CMK (cell line): Measurements from ENCODE around the gene PPP2R3A.
"Not testable (repeated sequence)": the region's sequence is repeated elsewhere in the genome, so short reads cannot be mapped to it uniquely, and the experiment has no call there.

Source experiments
- DNase-seq: peaks from one replicate; pipeline ENCODE4 v3.0.0-alpha.2; 2010; ENCODE audit warnings: low read depth

PPP2R3A gene, protein sequence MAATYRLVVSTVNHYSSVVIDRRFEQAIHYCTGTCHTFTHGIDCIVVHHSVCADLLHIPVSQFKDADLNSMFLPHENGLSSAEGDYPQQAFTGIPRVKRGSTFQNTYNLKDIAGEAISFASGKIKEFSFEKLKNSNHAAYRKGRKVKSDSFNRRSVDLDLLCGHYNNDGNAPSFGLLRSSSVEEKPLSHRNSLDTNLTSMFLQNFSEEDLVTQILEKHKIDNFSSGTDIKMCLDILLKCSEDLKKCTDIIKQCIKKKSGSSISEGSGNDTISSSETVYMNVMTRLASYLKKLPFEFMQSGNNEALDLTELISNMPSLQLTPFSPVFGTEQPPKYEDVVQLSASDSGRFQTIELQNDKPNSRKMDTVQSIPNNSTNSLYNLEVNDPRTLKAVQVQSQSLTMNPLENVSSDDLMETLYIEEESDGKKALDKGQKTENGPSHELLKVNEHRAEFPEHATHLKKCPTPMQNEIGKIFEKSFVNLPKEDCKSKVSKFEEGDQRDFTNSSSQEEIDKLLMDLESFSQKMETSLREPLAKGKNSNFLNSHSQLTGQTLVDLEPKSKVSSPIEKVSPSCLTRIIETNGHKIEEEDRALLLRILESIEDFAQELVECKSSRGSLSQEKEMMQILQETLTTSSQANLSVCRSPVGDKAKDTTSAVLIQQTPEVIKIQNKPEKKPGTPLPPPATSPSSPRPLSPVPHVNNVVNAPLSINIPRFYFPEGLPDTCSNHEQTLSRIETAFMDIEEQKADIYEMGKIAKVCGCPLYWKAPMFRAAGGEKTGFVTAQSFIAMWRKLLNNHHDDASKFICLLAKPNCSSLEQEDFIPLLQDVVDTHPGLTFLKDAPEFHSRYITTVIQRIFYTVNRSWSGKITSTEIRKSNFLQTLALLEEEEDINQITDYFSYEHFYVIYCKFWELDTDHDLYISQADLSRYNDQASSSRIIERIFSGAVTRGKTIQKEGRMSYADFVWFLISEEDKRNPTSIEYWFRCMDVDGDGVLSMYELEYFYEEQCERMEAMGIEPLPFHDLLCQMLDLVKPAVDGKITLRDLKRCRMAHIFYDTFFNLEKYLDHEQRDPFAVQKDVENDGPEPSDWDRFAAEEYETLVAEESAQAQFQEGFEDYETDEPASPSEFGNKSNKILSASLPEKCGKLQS (N-terminal part only)

DNA sequence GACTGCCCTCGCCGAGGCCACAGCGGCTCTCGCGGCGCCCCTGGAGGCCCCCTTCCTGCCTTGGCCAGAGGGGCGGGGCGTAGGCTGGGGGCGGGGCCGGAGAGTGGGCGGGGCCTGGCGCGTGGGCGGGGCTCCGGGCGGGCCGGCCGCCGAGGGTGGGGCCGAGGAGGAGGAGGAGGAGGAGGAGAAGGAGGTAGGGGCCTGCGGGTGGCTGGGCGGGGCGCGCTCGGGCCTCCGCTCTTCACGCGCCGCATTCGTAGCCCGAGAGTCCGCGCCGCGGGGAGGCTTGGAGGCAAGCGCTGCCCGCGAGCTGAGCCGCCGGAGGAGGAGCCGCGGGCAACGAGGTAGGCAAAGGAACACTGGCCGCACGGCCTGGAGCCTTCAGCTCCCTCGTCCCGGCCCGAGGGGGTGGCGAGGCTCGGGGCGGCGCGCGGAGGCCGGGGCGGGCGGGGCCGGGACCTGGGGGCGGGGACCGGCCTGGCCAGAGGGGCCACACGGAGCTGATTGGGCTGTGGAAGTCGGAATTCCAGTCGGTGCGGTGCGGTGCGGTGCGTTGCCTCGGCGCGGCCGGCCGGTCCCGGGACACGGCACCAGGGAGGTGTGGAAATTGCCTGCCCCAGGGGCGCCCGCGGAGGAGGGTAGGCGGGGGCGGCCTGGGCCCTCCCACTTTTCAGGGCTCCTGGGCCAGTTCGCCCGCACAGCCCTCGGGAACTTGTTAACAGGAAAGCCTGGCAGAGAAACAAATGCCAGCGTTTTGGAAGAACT is at the start of gene PPP2R3A:
TSS of gene PPP2R3A (plus strand) at position 223 of the 765 bp plus-strand sequence. CDS start 35,771 bp downstream, outside the sequence.
- DNase-seq, result peak; percentile 37

DNA sequence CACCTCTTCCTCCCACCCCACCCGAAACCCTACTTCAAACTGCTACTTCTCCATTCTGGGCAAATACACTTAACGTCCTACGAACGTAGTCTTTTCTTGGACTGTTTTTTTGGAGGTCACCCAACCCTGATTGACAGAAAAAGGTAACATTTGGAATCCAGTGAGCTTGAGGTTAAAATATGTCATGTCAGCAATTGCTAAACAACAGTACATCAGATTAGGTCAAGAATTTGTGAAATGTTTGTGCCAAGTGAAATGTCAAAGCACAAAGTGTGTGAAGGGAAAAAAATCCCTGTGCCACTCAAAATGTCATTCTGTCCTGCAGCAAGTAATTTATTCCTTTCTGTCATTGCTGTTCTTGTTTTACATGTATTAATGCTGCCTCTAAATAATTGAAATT is 49.2 kb upstream of the PPP2R3A start:
- no peak for DNase-seq

DNA sequence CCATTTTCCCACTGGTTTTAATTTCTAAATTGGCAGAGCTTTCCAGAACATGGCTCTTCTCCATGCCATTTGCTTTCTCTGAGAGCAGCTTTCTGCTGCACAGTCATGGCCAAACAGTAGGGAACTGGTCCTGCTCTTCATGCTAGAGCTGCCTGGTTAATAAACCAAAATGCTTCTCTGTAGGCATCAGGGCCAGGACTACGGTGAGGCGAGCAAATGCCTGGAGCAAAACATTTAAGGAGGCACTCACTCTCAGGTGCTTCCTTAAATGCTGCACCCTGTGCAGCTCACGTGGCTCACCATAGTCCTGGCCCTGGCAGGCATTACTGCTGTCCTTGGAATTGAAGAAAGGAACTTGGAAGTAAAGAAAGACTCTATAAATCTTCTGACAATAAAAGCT is 48.5 kb upstream of the PPP2R3A start:
- DNase-seq, result no peak

DNA sequence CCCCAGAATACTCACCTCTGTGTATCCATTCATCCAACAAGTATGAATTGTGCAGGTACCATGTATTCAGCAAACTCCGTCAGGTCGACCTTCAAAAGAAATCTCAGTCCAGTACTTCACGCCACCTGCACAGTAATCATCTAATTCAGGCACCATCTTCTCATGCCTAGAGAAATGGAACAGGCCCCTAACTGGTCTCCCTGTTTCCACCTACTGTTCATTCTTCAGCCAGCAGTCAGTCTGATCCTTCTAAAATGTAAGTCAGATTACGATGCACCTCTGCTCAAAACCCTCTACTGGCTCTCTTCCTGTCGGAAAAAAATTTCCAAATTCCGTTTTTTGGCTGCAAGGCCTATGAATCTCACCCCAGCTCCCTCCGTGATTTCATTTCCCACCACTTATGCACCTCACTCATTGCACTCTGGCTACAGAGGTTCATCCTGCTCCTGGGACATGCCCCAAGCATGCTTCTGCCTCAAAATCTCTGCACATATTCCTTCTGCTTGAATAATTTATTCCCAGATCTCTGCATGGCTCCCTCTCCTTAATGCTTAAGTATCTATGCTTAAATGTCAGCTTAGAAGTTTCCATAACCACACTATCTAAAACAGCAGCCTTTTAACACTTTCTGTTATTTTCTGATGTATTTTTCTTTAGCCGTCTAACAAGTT is 47.5 kb upstream of the PPP2R3A start:
- DNase-seq, result no peak

DNA sequence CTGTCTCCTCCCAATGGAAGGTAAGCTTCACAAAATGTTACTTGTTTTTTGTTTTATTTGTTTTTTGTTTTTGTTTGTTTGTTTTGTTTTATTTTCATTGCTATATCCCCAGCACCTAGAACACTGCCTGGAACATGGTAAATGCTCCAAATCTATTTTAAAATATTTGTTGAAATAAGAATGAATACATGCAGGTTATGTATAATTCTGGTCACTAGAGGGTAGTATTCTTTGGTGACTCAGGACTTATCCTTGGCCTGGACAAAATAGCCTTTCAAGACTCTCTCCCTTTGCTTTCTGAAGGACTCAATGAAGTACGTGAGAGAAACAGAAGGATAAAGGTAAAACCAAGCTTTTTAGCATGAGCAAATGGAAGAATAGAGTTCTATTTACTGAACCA is 46.9 kb upstream of the PPP2R3A start:
- no peak for DNase-seq

DNA sequence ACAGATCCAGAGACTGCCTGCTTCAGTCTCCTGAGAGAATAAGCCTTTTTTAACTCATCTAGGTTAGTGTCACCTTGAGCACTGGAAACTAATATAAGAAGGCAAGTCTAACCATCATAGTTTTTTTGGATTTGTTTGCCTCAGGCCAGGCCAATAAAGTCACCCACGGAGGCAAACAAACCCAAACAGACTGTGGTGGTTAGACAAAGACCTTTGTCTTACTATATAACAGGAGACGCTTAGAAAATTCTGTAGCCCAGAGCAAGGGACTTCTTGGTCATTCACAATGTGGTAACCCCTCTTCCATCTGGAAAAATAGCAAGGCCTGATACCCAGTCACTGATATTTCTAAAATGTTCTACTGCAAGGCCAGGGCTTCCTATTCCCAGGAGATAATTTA is 45.3 kb upstream of the PPP2R3A start:
- DNase-seq, result no peak

DNA sequence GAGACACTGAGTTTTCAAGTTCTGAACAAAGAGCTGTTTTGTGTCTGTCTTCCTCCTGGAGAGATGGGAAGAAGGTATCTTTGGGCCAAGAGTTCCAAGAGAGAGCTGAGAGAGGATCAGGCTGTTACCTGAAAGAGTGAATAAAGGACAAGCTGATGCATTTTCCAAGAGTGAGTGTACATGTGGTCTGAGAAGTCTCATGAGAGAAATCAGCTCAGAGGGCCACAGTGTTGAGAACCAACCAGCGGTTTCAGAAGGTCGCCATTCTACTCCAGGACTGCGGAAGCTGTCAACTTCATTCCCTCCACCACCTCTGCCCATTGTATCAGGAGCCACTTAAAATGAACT is 42.7 kb upstream of the PPP2R3A start:
- no peak for DNase-seq

DNA sequence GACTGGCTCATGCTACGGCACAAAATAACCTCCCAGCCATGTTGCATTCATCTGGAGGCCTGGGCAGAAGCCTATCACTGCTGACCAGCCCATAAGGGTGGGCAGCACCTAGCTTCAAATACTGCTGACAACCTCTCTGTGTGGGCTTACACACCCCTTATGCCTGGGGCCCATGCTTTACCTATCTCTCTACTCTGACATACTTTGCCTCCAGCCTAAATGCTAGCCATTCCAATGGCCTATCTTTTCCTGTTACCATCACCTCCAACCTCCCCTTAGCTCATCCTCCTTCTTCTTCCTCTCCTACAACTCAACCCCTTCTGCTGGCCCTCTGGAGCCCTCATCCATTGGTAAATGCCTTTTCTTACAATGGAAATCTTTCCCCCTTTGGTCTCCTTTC is 41.0 kb upstream of the PPP2R3A start:
- no peak for DNase-seq

DNA sequence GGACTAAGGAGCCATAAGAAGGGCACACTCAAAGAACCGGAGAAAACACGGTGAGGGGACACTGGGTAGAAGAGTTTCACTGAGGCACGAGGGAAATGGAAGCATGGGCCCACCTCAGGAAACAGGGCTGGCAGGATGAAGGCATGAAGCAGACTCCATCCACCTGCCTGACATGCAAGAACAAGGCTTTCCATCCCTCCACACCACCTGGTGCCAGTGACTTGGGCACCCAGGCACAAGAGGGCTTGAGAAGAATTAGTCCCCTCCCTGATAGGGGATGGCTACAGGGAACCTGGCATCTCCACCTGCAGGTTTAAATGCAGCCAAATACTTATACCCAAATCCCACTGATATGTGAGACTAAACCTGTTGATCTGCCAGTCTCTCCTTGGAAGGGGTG is 38.9 kb upstream of the PPP2R3A start:
- DNase-seq, result no peak

DNA sequence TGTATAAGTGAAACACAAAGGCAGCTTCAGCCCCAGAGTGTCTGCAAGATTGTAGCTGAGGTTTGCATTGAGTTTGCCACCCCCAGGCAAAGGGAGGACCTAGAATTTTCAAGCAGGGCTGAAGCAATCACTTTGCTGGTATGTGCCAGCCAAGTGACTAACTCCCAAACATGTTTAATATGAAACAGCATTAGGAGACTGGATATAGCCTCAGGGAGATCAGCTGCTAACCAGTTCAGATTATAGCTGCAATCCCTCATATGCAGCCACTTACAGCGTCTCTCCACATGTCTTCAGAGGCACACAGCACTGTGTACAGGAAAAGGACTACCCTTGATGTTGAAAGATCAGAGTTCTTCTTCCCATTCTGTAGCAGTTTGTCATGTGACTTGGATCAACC is 38.4 kb upstream of the PPP2R3A start:
- DNase-seq, result no peak

DNA sequence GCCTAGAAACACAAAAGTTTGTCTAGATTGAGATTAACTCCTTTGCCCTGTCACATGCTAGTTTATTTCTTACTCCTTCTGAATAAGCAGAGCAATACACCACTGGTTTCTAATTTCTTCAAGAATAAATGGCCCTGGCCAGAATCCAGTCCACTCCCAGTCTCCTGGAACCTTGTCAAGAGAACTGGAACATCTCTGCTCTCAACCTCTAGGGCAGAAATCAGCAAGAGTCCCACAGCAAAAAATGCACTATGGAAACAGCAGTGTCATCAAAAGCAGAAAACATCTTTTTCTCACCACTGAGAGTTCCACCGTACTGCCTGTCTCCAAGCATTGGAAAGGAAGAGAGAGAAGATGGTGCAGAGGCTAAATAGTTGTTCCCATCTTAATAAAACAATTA is 35.9 kb upstream of the PPP2R3A start:
- no peak for DNase-seq

DNA sequence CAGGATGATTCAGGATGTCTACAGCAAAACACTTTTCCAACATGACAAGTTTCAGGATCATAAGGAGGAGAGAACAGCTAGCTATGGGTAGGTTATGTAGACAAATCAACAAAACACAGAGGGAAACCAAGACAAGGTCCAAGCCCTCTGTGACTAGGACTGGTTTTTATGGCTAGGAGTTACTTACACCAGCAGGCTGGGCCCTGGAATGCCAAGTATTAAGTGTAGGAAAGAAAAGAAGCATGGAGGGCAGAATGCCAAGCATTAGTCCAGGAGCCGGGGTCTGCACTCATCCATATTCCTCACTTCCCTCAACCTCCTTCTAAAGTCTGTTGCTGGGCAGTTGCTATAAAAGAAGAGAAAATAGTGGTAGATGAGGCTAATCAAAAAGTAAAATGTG is 35.3 kb upstream of the PPP2R3A start:
- no peak for DNase-seq

DNA sequence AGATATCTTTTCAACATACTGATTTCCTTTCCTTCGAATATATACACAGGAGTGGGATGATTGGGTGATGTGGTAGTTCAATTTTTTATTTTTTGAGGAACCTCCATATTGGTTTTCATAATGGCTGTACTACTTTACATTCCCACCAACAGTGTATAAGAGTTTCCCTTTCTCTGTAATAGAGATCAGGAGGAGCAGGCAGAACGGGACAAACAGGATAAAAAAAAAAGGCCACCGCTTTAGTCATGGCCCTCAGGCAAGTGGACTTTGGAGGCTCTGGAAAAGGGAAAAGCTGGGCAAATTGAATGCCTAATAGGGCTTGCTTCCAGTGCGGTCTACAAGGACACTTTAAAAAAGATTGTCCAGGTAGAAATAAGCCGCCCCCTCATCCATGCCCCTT is 30.4 kb upstream of the PPP2R3A start:
- DNase-seq, result not testable (repeated sequence)

DNA sequence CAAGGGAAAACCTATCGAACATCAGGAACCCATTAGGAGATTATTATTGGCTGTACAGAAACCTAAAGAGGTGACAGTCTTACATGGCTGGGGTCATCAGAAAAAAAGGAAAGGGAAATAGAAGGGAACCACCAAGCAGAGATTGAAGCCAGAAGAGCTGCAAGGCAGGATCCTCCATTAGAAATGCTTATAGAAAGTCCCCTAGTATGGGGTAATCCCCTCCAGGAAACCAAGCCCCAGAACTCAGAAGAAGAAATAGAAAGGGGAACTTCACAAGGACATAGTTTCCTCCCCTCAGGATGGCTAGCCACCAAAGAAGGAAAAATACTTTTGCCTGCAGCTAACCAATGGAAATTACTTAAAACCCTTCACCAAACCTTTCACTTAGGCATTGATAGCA is 27.8 kb upstream of the PPP2R3A start:
- not testable (repeated sequence) for DNase-seq

DNA sequence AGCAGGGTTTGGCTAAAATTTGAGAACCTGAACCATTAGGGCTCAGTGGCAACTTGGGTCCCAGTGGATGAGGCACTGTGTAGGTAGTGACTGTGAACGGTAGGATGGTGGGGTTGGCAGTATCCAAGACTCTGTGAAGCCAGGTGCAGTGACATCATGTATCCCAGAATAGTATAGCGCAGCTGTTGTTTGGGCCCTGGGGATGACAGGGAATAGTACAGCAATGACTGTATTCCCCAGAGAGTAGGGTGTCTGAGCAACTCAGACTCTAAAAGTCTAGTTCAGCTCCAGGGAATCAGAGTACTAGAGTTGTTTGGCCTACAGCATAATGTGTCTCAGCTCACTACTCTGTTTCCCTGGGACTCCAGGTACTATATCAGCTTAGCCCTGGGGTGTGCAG is 20.7 kb upstream of the PPP2R3A start:
- no peak for DNase-seq

DNA sequence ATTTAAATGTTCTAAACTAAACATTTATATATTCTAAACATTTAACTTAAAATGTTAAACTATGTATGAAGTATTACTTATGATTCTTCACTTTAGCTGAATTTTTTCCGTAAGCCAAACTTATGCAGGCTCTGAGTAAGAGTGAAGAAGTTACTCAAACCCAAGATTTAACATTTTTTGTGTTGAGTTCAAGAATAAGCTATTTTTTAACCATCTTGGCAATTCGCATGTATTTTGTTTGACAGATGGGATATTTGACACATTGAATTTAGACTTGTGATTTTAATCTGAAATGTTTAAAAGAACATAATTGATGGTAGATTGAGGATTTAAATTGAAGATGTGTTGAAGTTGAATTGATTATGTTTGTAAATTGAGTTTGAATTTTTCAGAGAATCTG is 14.6 kb upstream of the PPP2R3A start:
- DNase-seq, result no peak

DNA sequence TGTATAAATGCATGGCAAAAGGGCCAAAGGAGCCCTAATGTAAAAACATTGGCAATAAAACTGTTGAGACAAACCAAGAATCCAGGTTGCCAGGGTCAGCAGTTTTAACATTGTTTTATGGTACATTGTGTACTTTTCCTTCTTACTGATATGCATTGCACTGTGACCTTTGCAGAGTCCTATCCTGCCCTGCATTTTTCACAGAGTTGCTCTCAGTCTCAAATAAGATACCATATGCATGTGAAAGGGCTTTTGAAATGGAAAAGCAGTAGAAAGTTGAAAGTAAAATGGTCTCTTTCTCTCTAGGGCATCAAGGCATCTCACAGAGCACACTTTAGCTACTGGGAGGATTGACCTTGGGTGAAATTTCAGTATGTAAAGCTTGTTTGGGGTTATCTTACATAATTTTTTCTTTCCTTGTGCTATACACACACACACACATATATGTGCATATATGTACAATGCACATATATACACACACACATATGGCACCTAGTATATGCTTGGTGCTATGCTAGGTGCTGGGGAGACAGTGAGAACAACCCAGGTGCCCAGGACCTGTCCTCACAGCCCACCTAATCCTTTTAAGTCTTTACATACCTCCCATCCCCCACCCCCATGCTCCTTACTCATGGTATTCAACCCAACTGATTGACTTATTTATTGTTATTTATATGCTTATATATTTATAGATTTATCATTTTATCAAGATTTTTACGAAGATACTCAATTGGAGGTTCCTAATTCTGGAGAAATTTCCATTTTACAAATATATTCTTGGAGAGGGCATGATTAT is 1.2 kb upstream of the PPP2R3A start:
- no peak for DNase-seq

DNA sequence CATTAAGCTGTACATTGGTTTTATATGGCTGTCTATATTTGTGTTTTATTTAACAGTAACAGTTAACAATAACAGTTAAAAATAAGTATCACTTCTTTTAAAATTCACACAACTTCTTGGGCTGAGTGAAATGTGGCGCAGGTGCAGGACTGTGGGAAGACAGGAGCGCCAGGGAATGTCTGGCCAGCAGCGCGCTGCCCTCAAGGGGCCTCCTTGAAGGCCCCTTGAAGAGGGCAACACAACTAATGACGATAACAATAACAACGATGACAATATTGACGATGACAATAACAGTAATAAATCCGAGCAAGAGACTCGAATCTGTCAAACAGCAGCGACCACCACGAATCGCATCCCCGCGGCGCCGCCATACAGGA is 411 bp upstream of the PPP2R3A start:
- no peak for DNase-seq

DNA sequence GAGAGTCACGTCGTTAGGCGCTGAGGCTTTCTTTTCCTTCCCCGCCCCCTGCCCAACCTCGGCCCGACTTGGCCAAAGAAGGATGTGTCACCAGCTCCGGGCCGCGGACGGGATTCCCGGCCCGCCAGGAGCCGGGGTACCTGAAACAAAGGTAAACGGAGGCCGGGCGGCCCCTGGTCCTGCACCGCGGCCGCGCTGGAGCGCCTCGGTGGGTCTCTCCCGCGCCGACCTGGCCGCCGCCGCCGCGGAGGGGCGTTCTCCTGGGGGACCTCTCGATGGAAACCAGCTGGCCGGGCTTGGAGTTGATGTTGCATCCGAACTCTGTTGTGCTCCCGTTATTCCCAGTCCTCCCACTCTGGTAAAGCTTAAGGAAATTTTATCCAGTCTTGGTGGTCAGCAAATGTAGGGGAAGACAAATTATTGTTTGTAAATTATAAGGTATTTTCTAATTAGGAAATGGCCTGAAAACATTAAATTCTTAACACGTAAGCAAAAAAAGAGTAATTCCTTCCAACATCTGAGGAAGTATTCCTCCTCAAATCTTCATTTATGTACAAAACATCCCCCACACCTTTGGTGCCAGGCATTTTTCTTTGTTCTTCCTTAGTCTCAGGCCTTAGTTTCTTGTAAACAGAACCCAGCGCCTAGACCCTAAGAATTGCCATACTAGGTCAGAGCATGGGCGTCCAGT is 888 bp downstream of the PPP2R3A start:
- DNase-seq, result no peak

DNA sequence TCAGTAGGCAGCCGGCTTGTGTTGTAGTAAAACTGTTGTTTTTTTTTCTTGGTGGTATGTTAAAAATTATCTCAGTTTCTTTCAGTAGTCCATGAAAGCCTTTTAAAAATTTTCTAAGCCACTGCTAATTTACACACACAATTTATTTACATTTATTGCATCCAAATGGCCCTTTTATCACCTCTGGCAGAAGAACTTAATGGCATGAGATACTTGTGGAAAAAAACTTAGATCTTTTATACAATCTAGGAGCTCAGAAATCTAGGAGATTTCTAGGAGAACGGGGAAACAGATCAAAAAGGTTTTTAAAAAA is 1.4 kb downstream of the PPP2R3A start:
- no peak for DNase-seq
